H9 (cell line): ENCODE data around the gene ADARB2. TPM values are rescaled to one million over a fixed set of nuclear protein-coding genes. Genes with fewer than 3 reads are reported as not detected.

ENCODE experiments used
- DNase-seq: peaks from one replicate; pipeline ENCODE4 v3.0.0-alpha.2; 2017
- H2AFZ ChIP-seq: one replicate; pipeline ENCODE4 v1.6.1; 2013; ENCODE audit warnings: mild to moderate bottlenecking, low read length, control low read depth, moderate library complexity
- H2AK5ac ChIP-seq: 2 replicates; pipeline ENCODE4 v1.6.1; 2013; ENCODE audit warnings: low read length, control low read depth, mixed read lengths; ENCODE audit not compliant: insufficient read length
- H2BK120ac ChIP-seq: one replicate; pipeline ENCODE4 v1.6.1; 2013; ENCODE audit warnings: low read depth, mild to moderate bottlenecking, low read length, control low read depth, inconsistent platforms; ENCODE audit not compliant: poor library complexity, severe bottlenecking
- H2BK12ac ChIP-seq: 2 replicates; pipeline ENCODE4 v1.6.1; 2013; ENCODE audit warnings: low read length, control low read depth, mixed read lengths, low read depth; ENCODE audit not compliant: insufficient read length
- H2BK15ac ChIP-seq: 2 replicates; pipeline ENCODE4 v1.6.1; 2013; ENCODE audit warnings: low read depth, low read length, control low read depth
- H2BK20ac ChIP-seq: one replicate; pipeline ENCODE4 v1.6.1; 2013; ENCODE audit warnings: low read depth, mild to moderate bottlenecking, low read length, control low read depth, inconsistent platforms; ENCODE audit not compliant: poor library complexity, severe bottlenecking
- H2BK5ac ChIP-seq: 2 replicates; pipeline ENCODE4 v1.6.1; 2013; ENCODE audit warnings: low read length, control low read depth, mixed read lengths; ENCODE audit not compliant: insufficient read length
- H3K14ac ChIP-seq: 2 replicates; pipeline ENCODE4 v1.6.1; 2013; ENCODE audit warnings: low read length, control low read depth; ENCODE audit not compliant: insufficient read depth
- H3K18ac ChIP-seq: 2 replicates; pipeline ENCODE4 v1.6.1; 2013; ENCODE audit warnings: low read depth, mild to moderate bottlenecking, mixed read lengths, low read length, control low read depth; ENCODE audit not compliant: insufficient read length
- H3K23ac ChIP-seq: 2 replicates; pipeline ENCODE4 v1.6.1; 2013; ENCODE audit warnings: low read length, control low read depth, mixed read lengths, low read depth; ENCODE audit not compliant: insufficient read length
- H3K23me2 ChIP-seq: 2 replicates; pipeline ENCODE4 v1.6.1; 2013; ENCODE audit warnings: low read depth, mild to moderate bottlenecking, mixed read lengths, low read length, control low read depth; ENCODE audit not compliant: insufficient read length, poor library complexity, severe bottlenecking
- H3K27ac ChIP-seq: 2 replicates; pipeline ENCODE4 v1.5.1; 2013; ENCODE audit warnings: low read length, control low read depth, mixed read lengths, low read depth; ENCODE audit not compliant: insufficient read length
- H3K27me3 ChIP-seq: 2 replicates; pipeline ENCODE4 v1.6.1; 2013; ENCODE audit warnings: low read length, control low read depth, inconsistent platforms; ENCODE audit not compliant: insufficient read depth
- H3K4ac ChIP-seq: 2 replicates; pipeline ENCODE4 v1.6.1; 2013; ENCODE audit warnings: low read depth, mild to moderate bottlenecking, control low read depth, inconsistent platforms, low read length, moderate library complexity
- H3K4me1 ChIP-seq: 2 replicates; pipeline ENCODE4 v1.6.1; 2013; ENCODE audit warnings: low read length, control low read depth, inconsistent platforms; ENCODE audit not compliant: insufficient read depth
- H3K4me2 ChIP-seq: 2 replicates; pipeline ENCODE4 v1.6.1; 2013; ENCODE audit warnings: low read length, control low read depth, mixed read lengths; ENCODE audit not compliant: insufficient read length, insufficient read depth
- H3K56ac ChIP-seq: 2 replicates; pipeline ENCODE4 v1.6.1; 2013; ENCODE audit warnings: low read depth, mild to moderate bottlenecking, mixed read lengths, low read length, control low read depth; ENCODE audit not compliant: insufficient read length
- H3K79me1 ChIP-seq: 2 replicates; pipeline ENCODE4 v1.6.1; 2013; ENCODE audit warnings: low read depth, mild to moderate bottlenecking, moderate library complexity, low read length, control low read depth, inconsistent platforms; ENCODE audit not compliant: insufficient read depth, poor library complexity, severe bottlenecking
- H3K79me2 ChIP-seq: 2 replicates; pipeline ENCODE4 v1.6.1; 2013; ENCODE audit warnings: low read length, control low read depth, inconsistent platforms; ENCODE audit not compliant: insufficient read depth
- H3K9ac ChIP-seq: 2 replicates; pipeline ENCODE4 v1.6.1; 2013; ENCODE audit warnings: low read length, control low read depth, mixed read lengths; ENCODE audit not compliant: insufficient read length; ENCODE audit errors: extremely low read depth
- H3K9me3 ChIP-seq: one replicate; pipeline ENCODE4 v1.6.1; 2013; ENCODE audit warnings: low read depth, low read length, inconsistent platforms; ENCODE audit not compliant: control insufficient read depth
- H3T11ph ChIP-seq: one replicate; pipeline ENCODE4 v1.6.1; 2013; ENCODE audit warnings: mild to moderate bottlenecking, low read length, control low read depth, inconsistent platforms
- H4K20me1 ChIP-seq: one replicate; pipeline ENCODE4 v1.6.1; 2013; ENCODE audit not compliant: control insufficient read depth, insufficient read length, insufficient read depth
- H4K5ac ChIP-seq: 2 replicates; pipeline ENCODE4 v1.6.1; 2013; ENCODE audit warnings: low read depth, mild to moderate bottlenecking, mixed read lengths, low read length, control low read depth; ENCODE audit not compliant: insufficient read length
- H4K8ac ChIP-seq: replicated peaks from 2 replicates; pipeline ENCODE4 v1.6.1; 2013; ENCODE audit warnings: low read length, control low read depth, mixed read lengths, low read depth; ENCODE audit not compliant: insufficient read length
- H4K91ac ChIP-seq: 2 replicates; pipeline ENCODE4 v1.6.1; 2013; ENCODE audit warnings: low read depth, mild to moderate bottlenecking, moderate library complexity, mixed read lengths, low read length, control low read depth; ENCODE audit not compliant: insufficient read length
- H3K27ac Mint-ChIP-seq, 3 experiments: 2 replicates in 2 of 3; 3 replicates in 1 of 3; pipeline ENCODE4 v1.8.0; 2020 to 2021; ENCODE audit warnings: mixed read lengths in 3 of 3, mild to moderate bottlenecking in 1 of 3, moderate library complexity in 1 of 3
- H3K27me3 Mint-ChIP-seq: 2 replicates; pipeline ENCODE4 v1.8.0; 2021; ENCODE audit warnings: low read depth, mild to moderate bottlenecking, moderate library complexity, mixed read lengths
- H3K36me3 Mint-ChIP-seq, 3 experiments: 2 replicates in 2 of 3; 3 replicates in 1 of 3; pipeline ENCODE4 v1.8.0; 2020 to 2021; ENCODE audit warnings: low read depth in 3 of 3, mixed read lengths in 3 of 3; ENCODE audit not compliant: insufficient read depth in 1 of 3
- H3K4me1 Mint-ChIP-seq, 2 experiments: 2 replicates each; pipeline ENCODE4 v1.8.0; 2020; ENCODE audit warnings: mixed read lengths in 2 of 2
- H3K4me3 Mint-ChIP-seq, 2 experiments: 2 replicates in 1 of 2; 3 replicates in 1 of 2; pipeline ENCODE4 v1.8.0; 2020 to 2021; ENCODE audit warnings: mild to moderate bottlenecking in 2 of 2, mixed read lengths in 2 of 2, moderate library complexity in 1 of 2
- H3K9me3 Mint-ChIP-seq, 2 experiments: 2 replicates in 1 of 2; 3 replicates in 1 of 2; pipeline ENCODE4 v1.8.0; 2020; ENCODE audit warnings: mild to moderate bottlenecking in 2 of 2, mixed read lengths in 2 of 2, moderate library complexity in 1 of 2
- CTCF ChIP-seq: fragments of 200-600 bp; sonication (generic); conservative IDR thresholded peaks from 3 replicates; pipeline ENCODE4 v1.8.0; 2021; ENCODE audit warnings: antibody characterized with exemption, mild to moderate bottlenecking
- WGBS: extraction: QIAGEN DNeasy Blood & Tissue Kit; methylation state at CpG from one replicate; pipeline ENCODE4 v1.1.7; 2013; ENCODE audit warnings: missing lambda C conversion rate, low lambda C conversion rate, mixed read lengths; ENCODE audit not compliant: insufficient read length; ENCODE audit errors: extremely low coverage; 5-methylcytosine and 5-hydroxymethylcytosine counted together
- total RNA-seq: library from RNA; stranded (reverse); gene quantifications from 2 replicates; pipeline ENCODE4 v1.2.1, GENCODE V29; 2021

ADARB2 gene
- total RNA-seq, 1 experiment from 2014 or later, result 0.87 TPM

- Histone ChIP-seq H3K4ac (no peak overlapping the region; the same call in 1 of the 2 replicates), H3K4me1 (no peaks in the 10 kb centered on the region), H2AFZ (no peak overlapping the region), H3T11ph (no peak overlapping the region), H2BK120ac (no peak overlapping the region), H3K23ac (no peak overlapping the region), H2BK5ac (no peak overlapping the region), H2BK20ac (no peak overlapping the region), H3K4me2 (no peak overlapping the region), H2AK5ac (no peak overlapping the region), H4K5ac (no peak overlapping the region), H3K79me2 (no peaks in the 10 kb centered on the region), H3K79me1 (no peaks in the 10 kb centered on the region), H3K14ac (no peak overlapping the region; the same call in 1 of the 2 replicates), H3K18ac (no peak overlapping the region), H3K27ac (no peak overlapping the region), H3K23me2 (no peaks in the 10 kb centered on the region), H2BK12ac (no peak overlapping the region), H4K91ac (no peak overlapping the region), H4K20me1 (no peaks in the 10 kb centered on the region), H3K56ac (no peak overlapping the region), H4K8ac (no peak overlapping the region), H3K9ac (no peak overlapping the region), H2BK15ac (no peak overlapping the region), H3K9me3 (no peaks in the 10 kb centered on the region), H3K27me3 (no peaks in the 10 kb centered on the region)
- H3K4me3 Mint-ChIP-seq, result no peak overlapping the region
- no peaks in the 10 kb centered on the region for H3K27me3 Mint-ChIP-seq
- no CpG with 5 or more reads among the region's 16 CpGs for WGBS
- TF ChIP-seq CTCF, result no peak
- H3K9me3 Mint-ChIP-seq, result no peaks in the 10 kb centered on the region
- no peaks in the 10 kb centered on the region for H3K36me3 Mint-ChIP-seq
- H3K4me1 Mint-ChIP-seq, result no peaks in the 10 kb centered on the region
- DNase-seq, result no peak
- no peak overlapping the region for H3K27ac Mint-ChIP-seq
Observed at GRCh38 chr10:1211844-1212570, 525.3 kb downstream of the ADARB2 start.
